ENCODE measurements around the gene GBGT1. TPM values are rescaled to one million over a fixed set of nuclear protein-coding genes. Genes with fewer than 3 reads are reported as not detected.

Gene GBGT1
- total and polyA plus RNA-seq, 5 donors = 7.4 to 12.8 (median 10.2) TPM

- no peaks in the 10 kb centered on the region for H3K27me3 ChIP-seq (ENCODE audit: control insufficient read depth, insufficient read depth)
- 18% methylated on average over 21 of the region's 21 CpGs for WGBS
- ATAC-seq (peak; percentile 90 to 92), DNase-seq (peak; percentile 91 to 94 (median 93))
- peak overlapping the region; percentile 99 for H3K27ac ChIP-seq (ENCODE audit: low read length)
- peaks cover 27% of the 10 kb centered on the region for H3K4me1 ChIP-seq (ENCODE audit: control insufficient read depth, insufficient read depth, low read length)
- H3K4me3 ChIP-seq (ENCODE audit: low read length) = no peak overlapping the region
- intact Hi-C loops (cut with DNase I) = no loop called here
- H3K9me3 ChIP-seq (ENCODE audit: control insufficient read depth, low read length) = no peaks in the 10 kb centered on the region
Observed at GRCh38 chr9:133133681-133134387, 29.9 kb downstream of the GBGT1 start.

- H3K4me3 ChIP-seq (ENCODE audit: low read length) = no peak overlapping the region
- no peaks in the 10 kb centered on the region for H3K27me3 ChIP-seq (ENCODE audit: control insufficient read depth, insufficient read depth)
- no peak for DNase-seq
- peak overlapping the region; percentile 58 for H3K27ac ChIP-seq (ENCODE audit: low read length)
- peaks cover 27% of the 10 kb centered on the region for H3K4me1 ChIP-seq (ENCODE audit: control insufficient read depth, insufficient read depth, low read length)
- WGBS = 81% methylated on average over 16 of the region's 16 CpGs
- intact Hi-C loops (cut with DNase I) = no loop called here
- no peak for ATAC-seq
- no peaks in the 10 kb centered on the region for H3K9me3 ChIP-seq (ENCODE audit: control insufficient read depth, low read length)
Observed at GRCh38 chr9:133132174-133132573, 31.5 kb downstream of the GBGT1 start.

GRCh38 chr9:133131506-133131905, 32.2 kb downstream of the GBGT1 start:
- no peak overlapping the region for H3K4me3 ChIP-seq (ENCODE audit: low read length)
- peaks cover 31% of the 10 kb centered on the region for H3K4me1 ChIP-seq (ENCODE audit: control insufficient read depth, insufficient read depth, low read length)
- ATAC-seq = no peak

GRCh38 chr9:133130685-133131244, 32.9 kb downstream of the GBGT1 start:
- peaks cover 33% of the 10 kb centered on the region for H3K4me1 ChIP-seq (ENCODE audit: control insufficient read depth, insufficient read depth, low read length)

More at GRCh38 chr9:133131506-133131905, 32.2 kb downstream of the GBGT1 start:
- intact Hi-C loops (cut with DNase I) = no loop called here
- Histone ChIP-seq H3K9me3 (ENCODE audit: control insufficient read depth, low read length) (no peaks in the 10 kb centered on the region), H3K27ac (ENCODE audit: low read length) (no peak overlapping the region), H3K27me3 (ENCODE audit: control insufficient read depth, insufficient read depth) (no peaks in the 10 kb centered on the region)
- no peak for DNase-seq
- 88% methylated on average over 5 of the region's 5 CpGs for WGBS

GRCh38 chr9:133129001-133129795, 34.5 kb downstream of the GBGT1 start:
- 67% methylated on average over 29 of the region's 29 CpGs for WGBS
- peak in 1 of 3 donors; percentile 35 for DNase-seq
- intact Hi-C loops (cut with DNase I) = no loop called here
- Histone ChIP-seq H3K9me3 (ENCODE audit: control insufficient read depth, low read length) (no peaks in the 10 kb centered on the region), H3K27me3 (ENCODE audit: control insufficient read depth, insufficient read depth) (no peaks in the 10 kb centered on the region), H3K27ac (ENCODE audit: low read length) (peak overlapping the region; percentile 25), H3K4me1 (ENCODE audit: control insufficient read depth, insufficient read depth, low read length) (peaks cover 22% of the 10 kb centered on the region), H3K4me3 (ENCODE audit: low read length) (no peak overlapping the region)
- ATAC-seq = no peak

More at GRCh38 chr9:133130685-133131244, 32.9 kb downstream of the GBGT1 start:
- intact Hi-C loops (cut with DNase I) = no loop called here
- H3K27ac ChIP-seq (ENCODE audit: low read length) = no peak overlapping the region
- peak in 1 of 3 donors; percentile 60 for DNase-seq
- ATAC-seq = no peak
- no peaks in the 10 kb centered on the region for H3K27me3 ChIP-seq (ENCODE audit: control insufficient read depth, insufficient read depth)
- WGBS = 86% methylated on average over 10 of the region's 10 CpGs
- H3K9me3 ChIP-seq (ENCODE audit: control insufficient read depth, low read length) = no peaks in the 10 kb centered on the region
- no peak overlapping the region for H3K4me3 ChIP-seq (ENCODE audit: low read length)

GRCh38 chr9:133128152-133128551, 35.6 kb downstream of the GBGT1 start:
- H3K9me3 ChIP-seq (ENCODE audit: control insufficient read depth, low read length) = no peaks in the 10 kb centered on the region
- no peak for ATAC-seq
- DNase-seq = no peak
- H3K27me3 ChIP-seq (ENCODE audit: control insufficient read depth, insufficient read depth) = no peaks in the 10 kb centered on the region
- WGBS = 88% methylated on average over 13 of the region's 13 CpGs
- peaks cover 18% of the 10 kb centered on the region for H3K4me1 ChIP-seq (ENCODE audit: control insufficient read depth, insufficient read depth, low read length)
- H3K4me3 ChIP-seq (ENCODE audit: low read length) = no peak overlapping the region
- intact Hi-C loops (cut with DNase I) = no loop called here
- H3K27ac ChIP-seq (ENCODE audit: low read length) = no peak overlapping the region

GRCh38 chr9:133127340-133127981, 36.3 kb downstream of the GBGT1 start:
- intact Hi-C loops (cut with DNase I) = no loop called here
- peaks cover 16% of the 10 kb centered on the region for H3K4me1 ChIP-seq (ENCODE audit: control insufficient read depth, insufficient read depth, low read length)
- H3K4me3 ChIP-seq (ENCODE audit: low read length) = no peak overlapping the region
- DNase-seq (peak in 2 of 3 donors; percentile 69 to 74), ATAC-seq (peak; percentile 12 to 50)
- 66% methylated on average over 23 of the region's 23 CpGs for WGBS
- no peaks in the 10 kb centered on the region for H3K27me3 ChIP-seq (ENCODE audit: control insufficient read depth, insufficient read depth)
- H3K9me3 ChIP-seq (ENCODE audit: control insufficient read depth, low read length) = no peaks in the 10 kb centered on the region
- peak overlapping the region; percentile 14 for H3K27ac ChIP-seq (ENCODE audit: low read length)

- peak overlapping the region; percentile 14 for H3K27ac ChIP-seq (ENCODE audit: low read length)
- ATAC-seq = peak in 1 of 2 donors; percentile 2
- no peaks in the 10 kb centered on the region for H3K27me3 ChIP-seq (ENCODE audit: control insufficient read depth, insufficient read depth)
- DNase-seq = no peak
- intact Hi-C loops (cut with DNase I) = no loop called here
- 63% methylated on average over 17 of the region's 17 CpGs for WGBS
- peaks cover 22% of the 10 kb centered on the region for H3K4me1 ChIP-seq (ENCODE audit: control insufficient read depth, insufficient read depth, low read length)
- H3K9me3 ChIP-seq (ENCODE audit: control insufficient read depth, low read length) = no peaks in the 10 kb centered on the region
- no peak overlapping the region for H3K4me3 ChIP-seq (ENCODE audit: low read length)
Observed at GRCh38 chr9:133126697-133127339, 36.9 kb downstream of the GBGT1 start.

GRCh38 chr9:133125941-133126696, 37.6 kb downstream of the GBGT1 start:
- peak; percentile 9 to 38 for ATAC-seq
- intact Hi-C loops (cut with DNase I) = no loop called here
- H3K4me3 ChIP-seq (ENCODE audit: low read length) = peak overlapping the region; percentile 21
- H3K4me1 ChIP-seq (ENCODE audit: control insufficient read depth, insufficient read depth, low read length) = peaks cover 22% of the 10 kb centered on the region
- H3K9me3 ChIP-seq (ENCODE audit: control insufficient read depth, low read length) = no peaks in the 10 kb centered on the region
- no peaks in the 10 kb centered on the region for H3K27me3 ChIP-seq (ENCODE audit: control insufficient read depth, insufficient read depth)
- DNase-seq = peak; percentile 68 to 86 (median 75)
- WGBS = 16% methylated on average over 24 of the region's 24 CpGs
- H3K27ac ChIP-seq (ENCODE audit: low read length) = peak overlapping the region; percentile 49

- ATAC-seq (no peak), DNase-seq (no peak)
- Histone ChIP-seq H3K9me3 (ENCODE audit: control insufficient read depth, low read length) (no peaks in the 10 kb centered on the region), H3K27ac (ENCODE audit: low read length) (no peak overlapping the region), H3K4me1 (ENCODE audit: control insufficient read depth, insufficient read depth, low read length) (peaks cover 25% of the 10 kb centered on the region), H3K27me3 (ENCODE audit: control insufficient read depth, insufficient read depth) (no peaks in the 10 kb centered on the region), H3K4me3 (ENCODE audit: low read length) (no peak overlapping the region)
- WGBS = 73% methylated on average over 2 of the region's 2 CpGs
- intact Hi-C loops (cut with DNase I) = no loop called here
Observed at GRCh38 chr9:133124907-133125275, 38.8 kb downstream of the GBGT1 start.

Data from right cardiac atrium (tissue), 5 donors.